Measurements from ENCODE around the gene LDHA.

Gene LDHA

GRCh38 chr11:18372201-18372600, 22.2 kb upstream of the LDHA start:
- no peak overlapping the region for H3K27ac ChIP-seq
- ChIA-PET POLR2A (ENCODE audit: low non-redundant PET) (no interaction called here), CTCF (interaction anchor here (0.6 kb wide), 1 partner anchor 31 kb away, joined by 5 read pairs; no protein-coding TSS in a partner anchor)
- DNase-seq (ENCODE audit: low spot score) = no peak
- no peak for TF ChIP-seq CTCF (conservative IDR thresholded peaks at IDR 0.05; ENCODE audit: low read depth)

GRCh38 chr11:18374956-18375355, 19.4 kb upstream of the LDHA start:
- ChIA-PET POLR2A (ENCODE audit: low non-redundant PET) (no interaction called here), CTCF (interaction anchor here (0.6 kb wide), 1 partner anchor 204 kb away, joined by 3 read pairs; no protein-coding TSS in a partner anchor)
- TF ChIP-seq CTCF (conservative IDR thresholded peaks at IDR 0.05; ENCODE audit: low read depth) = no peak
- no peak overlapping the region for H3K27ac ChIP-seq
- DNase-seq (ENCODE audit: low spot score) = no peak

GRCh38 chr11:18375941-18376340, 18.4 kb upstream of the LDHA start:
- CTCF ChIA-PET = no interaction called here
- no peak overlapping the region for H3K27ac ChIP-seq
- no peak for DNase-seq (ENCODE audit: low spot score)
- TF ChIP-seq CTCF (conservative IDR thresholded peaks at IDR 0.05; ENCODE audit: low read depth) = no peak
- POLR2A ChIA-PET (ENCODE audit: low non-redundant PET) = no interaction called here

GRCh38 chr11:18379201-18379600, 15.2 kb upstream of the LDHA start:
- TF ChIP-seq CTCF (conservative IDR thresholded peaks at IDR 0.05; ENCODE audit: low read depth) = no peak
- CTCF ChIA-PET = no interaction called here
- DNase-seq (ENCODE audit: low spot score) = no peak
- POLR2A ChIA-PET (ENCODE audit: low non-redundant PET) = no interaction called here
- peak overlapping the region; percentile 26; the same call in 1 of the 2 replicates for H3K27ac ChIP-seq

GRCh38 chr11:18383388-18384156, 10.8 kb upstream of the LDHA start:
- CTCF ChIA-PET = interaction anchor here (0.5 to 1.4 kb wide), 2 partner anchors 9 to 11 kb away, joined by 3 to 5 read pairs; partner anchors contain the start of gene LDHA
- TF ChIP-seq CTCF (conservative IDR thresholded peaks at IDR 0.05; ENCODE audit: low read depth) = no peak
- DNase-seq (ENCODE audit: low spot score) = peak; percentile 92
- POLR2A ChIA-PET (ENCODE audit: low non-redundant PET) = interaction anchor here (2.2 kb wide), 1 partner anchor 11 kb away, joined by 38 read pairs; the partner anchor contains the start of gene LDHA
- peak overlapping the region; percentile 100 for H3K27ac ChIP-seq

- TF ChIP-seq CTCF (conservative IDR thresholded peaks at IDR 0.05; ENCODE audit: low read depth) = no peak
- POLR2A ChIA-PET (ENCODE audit: low non-redundant PET) = interaction anchor here (2.2 kb wide), 1 partner anchor 11 kb away, joined by 38 read pairs; the partner anchor contains the start of gene LDHA
- H3K27ac ChIP-seq = peak overlapping the region; percentile 100
- CTCF ChIA-PET = interaction anchor here (0.5 to 1.4 kb wide), 2 partner anchors 8 to 11 kb away, joined by 3 to 5 read pairs; partner anchors contain the start of gene LDHA
- DNase-seq (ENCODE audit: low spot score) = peak; percentile 69
Measured at GRCh38 chr11:18384157-18384641, 10.2 kb upstream of the LDHA start.

Data from RWPE1 (cell line).